Fibroblast of villous mesenchyme (primary cell): Measurements from ENCODE around the gene ASCC3. TPM values are rescaled to one million over a fixed set of nuclear protein-coding genes. Genes with fewer than 3 reads are reported as not detected.
"Not testable (repeated sequence)": the region's sequence is repeated elsewhere in the genome, so short reads cannot be mapped to it uniquely, and the experiment has no call there.

ENCODE experiments used
- DNase-seq: peaks from one replicate; pipeline ENCODE4 v3.0.0-alpha.2; 2010; ENCODE audit warnings: low read depth
- H3K4me3 ChIP-seq: 2 replicates; pipeline ENCODE4 v1.5.1; 2011; ENCODE audit warnings: low read depth, mild to moderate bottlenecking, low read length
- total RNA-seq: library from RNA; depleted of rRNA; stranded (reverse); fragments of >200 nt; gene quantifications from 2 replicates; pipeline ENCODE4 v1.2.3, GENCODE V29; 2012
- TF ChIP-seq, protein P1 (sequence below): IDR thresholded peaks from 2 replicates; pipeline ENCODE4 v1.5.1; 2012; ENCODE audit warnings: low read depth, mild to moderate bottlenecking, low read length; ENCODE audit not compliant: insufficient read depth

Gene ASCC3
- total RNA-seq, 1 donor, result 165 TPM

DNA sequence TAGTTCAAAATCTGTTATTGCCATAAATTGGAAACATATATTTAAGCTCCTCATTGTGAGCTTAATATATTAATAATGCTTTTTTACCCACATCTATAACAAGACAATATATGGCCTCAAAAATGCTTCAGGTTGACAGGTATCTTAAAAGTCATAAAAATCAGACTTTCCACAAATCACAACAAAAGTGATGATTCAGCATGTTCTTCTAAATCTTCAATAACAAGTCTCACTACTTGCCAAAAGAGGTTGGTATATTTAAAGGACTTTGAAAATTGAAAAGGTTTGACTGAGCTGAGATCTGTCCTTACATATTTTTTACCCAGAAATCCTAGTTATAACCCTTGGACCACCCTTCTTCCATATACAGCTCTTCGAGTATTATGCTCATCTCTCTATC, 41.7 kb downstream of the ASCC3 start:
- no peak overlapping the region for H3K4me3 ChIP-seq
- TF ChIP-seq, protein P1, sequence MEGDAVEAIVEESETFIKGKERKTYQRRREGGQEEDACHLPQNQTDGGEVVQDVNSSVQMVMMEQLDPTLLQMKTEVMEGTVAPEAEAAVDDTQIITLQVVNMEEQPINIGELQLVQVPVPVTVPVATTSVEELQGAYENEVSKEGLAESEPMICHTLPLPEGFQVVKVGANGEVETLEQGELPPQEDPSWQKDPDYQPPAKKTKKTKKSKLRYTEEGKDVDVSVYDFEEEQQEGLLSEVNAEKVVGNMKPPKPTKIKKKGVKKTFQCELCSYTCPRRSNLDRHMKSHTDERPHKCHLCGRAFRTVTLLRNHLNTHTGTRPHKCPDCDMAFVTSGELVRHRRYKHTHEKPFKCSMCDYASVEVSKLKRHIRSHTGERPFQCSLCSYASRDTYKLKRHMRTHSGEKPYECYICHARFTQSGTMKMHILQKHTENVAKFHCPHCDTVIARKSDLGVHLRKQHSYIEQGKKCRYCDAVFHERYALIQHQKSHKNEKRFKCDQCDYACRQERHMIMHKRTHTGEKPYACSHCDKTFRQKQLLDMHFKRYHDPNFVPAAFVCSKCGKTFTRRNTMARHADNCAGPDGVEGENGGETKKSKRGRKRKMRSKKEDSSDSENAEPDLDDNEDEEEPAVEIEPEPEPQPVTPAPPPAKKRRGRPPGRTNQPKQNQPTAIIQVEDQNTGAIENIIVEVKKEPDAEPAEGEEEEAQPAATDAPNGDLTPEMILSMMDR, result no peak
- no peak for DNase-seq

DNA sequence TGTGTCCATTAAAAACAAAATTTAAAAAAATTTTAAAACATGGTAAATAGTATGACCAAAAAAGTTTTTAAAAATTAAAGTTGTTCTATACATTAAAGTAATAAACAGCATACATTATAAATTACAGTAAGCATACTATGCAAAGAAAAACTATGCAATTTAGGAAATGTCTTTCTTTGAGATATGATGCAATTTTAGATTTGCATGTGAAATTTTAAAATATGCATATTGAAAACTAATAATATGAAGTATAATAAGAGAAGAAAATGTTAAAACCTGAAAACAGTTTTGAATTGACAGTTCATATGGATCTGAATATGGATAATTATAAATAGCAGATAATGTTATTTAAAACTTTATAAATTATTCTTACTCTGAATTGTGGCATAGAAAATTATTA, 43.1 kb downstream of the ASCC3 start:
- TF ChIP-seq, protein P1, result no peak
- no peak for DNase-seq
- no peak overlapping the region for H3K4me3 ChIP-seq

DNA sequence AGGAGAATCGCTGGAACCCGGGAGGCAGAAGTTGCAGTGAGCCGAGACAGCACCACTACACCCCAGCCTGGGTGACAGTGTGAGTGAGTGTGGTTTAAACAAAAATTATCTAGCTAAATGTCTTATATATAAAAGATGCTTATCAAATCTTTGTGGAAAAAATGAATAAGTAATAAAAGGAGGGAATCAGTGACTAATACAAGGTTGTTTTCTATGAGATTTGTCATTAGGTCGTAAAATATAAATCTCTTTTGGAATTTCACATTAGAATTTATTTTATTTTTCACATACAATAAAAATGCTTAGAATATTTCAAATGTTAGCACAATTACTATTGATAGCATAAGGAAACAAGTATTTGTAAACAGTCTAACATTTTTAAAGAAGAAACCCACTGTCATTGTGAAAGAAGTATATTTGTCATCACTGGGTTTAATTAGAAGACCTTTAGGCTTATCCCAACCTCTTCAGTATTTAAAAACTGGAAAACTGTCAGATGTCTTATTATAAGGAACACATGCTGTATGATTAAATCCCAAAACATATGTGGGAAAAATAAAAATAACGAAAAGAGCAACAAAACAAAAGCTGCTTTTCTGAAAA, 47.1 kb downstream of the ASCC3 start:
- peak; percentile 53 for DNase-seq
- H3K4me3 ChIP-seq, result no peak overlapping the region
- TF ChIP-seq, protein P1, result no peak

DNA sequence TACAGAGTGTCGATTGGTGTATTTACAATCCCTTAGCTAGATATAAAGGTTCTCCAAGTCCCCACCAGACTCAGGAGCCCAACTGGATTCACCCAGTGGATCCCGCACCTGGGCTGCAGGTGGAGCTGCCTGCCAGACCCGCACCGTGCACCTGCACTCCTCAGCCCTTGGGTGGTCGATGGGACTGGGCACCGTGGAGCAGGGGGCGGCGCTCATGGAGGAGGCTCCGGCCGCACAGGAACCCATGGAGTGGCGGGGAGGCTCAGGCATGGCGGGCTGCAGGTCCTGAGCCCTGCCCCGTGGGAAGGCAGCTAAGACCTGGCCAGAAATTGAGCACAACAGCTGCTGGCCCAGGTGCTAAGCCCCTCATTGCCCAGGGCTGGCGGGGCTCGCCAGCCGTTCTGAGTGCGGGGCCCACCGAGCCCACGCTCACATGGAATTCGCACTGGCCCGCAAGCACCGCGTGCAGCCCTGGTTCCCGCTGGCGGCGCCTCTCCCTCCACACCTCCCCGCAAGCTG, 52.0 kb downstream of the ASCC3 start:
- not testable (repeated sequence) for H3K4me3 ChIP-seq, DNase-seq

DNA sequence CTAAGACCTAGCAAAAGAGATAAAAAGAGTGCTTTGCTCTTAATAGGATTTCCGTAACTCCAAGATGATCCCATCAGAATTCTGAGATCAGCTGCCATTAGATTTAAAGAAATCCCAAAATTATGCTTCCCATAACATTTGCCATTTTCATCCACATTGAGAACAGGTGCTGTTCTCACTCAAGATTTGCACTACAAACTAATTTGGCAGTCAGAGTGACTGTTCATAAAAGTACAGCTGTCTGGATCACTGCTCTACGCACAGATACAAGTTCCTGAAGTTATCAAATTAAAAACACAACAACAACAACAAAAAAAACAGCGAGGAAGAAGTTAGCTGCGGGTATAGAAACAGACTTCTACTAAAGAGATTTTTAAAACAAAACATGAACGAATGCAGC, 58.1 kb downstream of the ASCC3 start:
- H3K4me3 ChIP-seq, result no peak overlapping the region
- TF ChIP-seq, protein P1, result no peak
- no peak for DNase-seq

DNA sequence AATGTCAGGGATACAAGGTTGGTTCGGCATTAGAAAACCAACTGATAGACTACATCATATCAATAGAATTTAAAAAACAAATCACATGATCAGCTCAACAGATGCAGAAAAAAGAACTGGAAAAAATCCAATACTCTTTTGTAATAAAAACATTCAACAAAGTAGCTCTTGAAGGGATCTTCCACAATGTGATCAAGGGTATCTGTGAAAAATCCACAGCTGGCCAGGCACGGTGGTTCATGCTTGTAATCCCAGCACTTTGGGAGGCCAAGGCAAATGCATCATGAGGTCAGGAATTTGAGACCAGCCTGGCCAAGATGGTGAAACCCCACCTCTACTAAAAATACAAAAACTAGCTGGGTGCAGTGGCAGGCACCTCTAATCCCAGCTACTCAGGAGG, 63.1 kb downstream of the ASCC3 start:
- H3K4me3 ChIP-seq, result no peak overlapping the region
- TF ChIP-seq, protein P1, result no peak
- DNase-seq, result no peak

DNA sequence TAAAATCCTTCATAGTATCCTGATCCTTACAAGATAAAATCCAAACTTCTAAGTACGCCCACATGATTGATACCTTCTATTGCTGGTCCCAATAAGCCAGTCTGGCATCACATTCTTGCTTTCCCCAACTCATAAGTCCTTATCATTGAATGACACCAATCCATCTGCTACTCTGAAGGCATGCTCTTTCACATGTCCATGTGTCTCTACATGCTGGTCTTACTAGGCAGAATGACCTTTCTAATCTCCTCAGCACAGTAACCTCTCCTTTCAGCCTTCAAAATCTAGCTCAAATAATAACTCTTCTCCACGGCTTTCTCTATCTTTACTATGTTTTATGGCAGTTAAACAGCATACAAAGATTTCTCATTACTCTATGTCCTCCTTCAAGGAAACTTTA, 71.1 kb downstream of the ASCC3 start:
- TF ChIP-seq, protein P1, result no peak
- H3K4me3 ChIP-seq, result no peak overlapping the region
- no peak for DNase-seq
